Measurements from ENCODE around the gene COX10.

Gene COX10

GRCh38 chr17:14091367-14091766 is 22.1 kb downstream of the COX10 start:
- TF ChIP-seq CTCF (IDR thresholded peaks at IDR 0.05): no peak

GRCh38 chr17:14092808-14093207 is 23.5 kb downstream of the COX10 start:
- TF ChIP-seq CTCF (IDR thresholded peaks at IDR 0.05): no peak
- Mint-ChIP-seq H3K4me3 (no peak overlapping the region), H3K27ac (no peak overlapping the region), H3K9me3 (no peaks in the 10 kb centered on the region), H3K36me3 (ENCODE audit: low read depth) (no peaks in the 10 kb centered on the region), H3K27me3 (ENCODE audit: low read depth, poor library complexity) (peaks cover 3% of the 10 kb centered on the region), H3K4me1 (peaks cover 9% of the 10 kb centered on the region)
- no peak for DNase-seq

More at GRCh38 chr17:14091367-14091766, 22.1 kb downstream of the COX10 start:
- Mint-ChIP-seq H3K27ac (no peak overlapping the region), H3K4me3 (no peak overlapping the region), H3K27me3 (ENCODE audit: low read depth, poor library complexity) (peaks cover 3% of the 10 kb centered on the region), H3K4me1 (peaks cover 9% of the 10 kb centered on the region), H3K36me3 (ENCODE audit: low read depth) (no peaks in the 10 kb centered on the region), H3K9me3 (no peaks in the 10 kb centered on the region)
- DNase-seq: no peak

GRCh38 chr17:14094676-14095601 is 25.6 kb downstream of the COX10 start:
- TF ChIP-seq CTCF (IDR thresholded peaks at IDR 0.05): no peak
- peaks cover 3% of the 10 kb centered on the region for H3K27me3 Mint-ChIP-seq (ENCODE audit: low read depth, poor library complexity)
- no peak overlapping the region for H3K4me3 Mint-ChIP-seq
- H3K36me3 Mint-ChIP-seq (ENCODE audit: low read depth): no peaks in the 10 kb centered on the region
- peak overlapping the region; percentile 32 for H3K27ac Mint-ChIP-seq
- H3K4me1 Mint-ChIP-seq: peaks cover 9% of the 10 kb centered on the region
- no peak for DNase-seq
- H3K9me3 Mint-ChIP-seq: no peaks in the 10 kb centered on the region

GRCh38 chr17:14095631-14096030 is 26.3 kb downstream of the COX10 start:
- Mint-ChIP-seq H3K4me3 (no peak overlapping the region), H3K27ac (no peak overlapping the region), H3K9me3 (no peaks in the 10 kb centered on the region), H3K4me1 (peaks cover 9% of the 10 kb centered on the region), H3K36me3 (ENCODE audit: low read depth) (no peaks in the 10 kb centered on the region), H3K27me3 (ENCODE audit: low read depth, poor library complexity) (peaks cover 3% of the 10 kb centered on the region)
- no peak for DNase-seq
- TF ChIP-seq CTCF (IDR thresholded peaks at IDR 0.05): no peak

GRCh38 chr17:14098246-14098645 is 28.9 kb downstream of the COX10 start:
- TF ChIP-seq CTCF (IDR thresholded peaks at IDR 0.05): no peak
- DNase-seq: no peak
- Mint-ChIP-seq H3K36me3 (ENCODE audit: low read depth) (peaks cover 5% of the 10 kb centered on the region), H3K4me3 (no peak overlapping the region), H3K9me3 (no peaks in the 10 kb centered on the region), H3K4me1 (peaks cover 9% of the 10 kb centered on the region), H3K27ac (no peak overlapping the region), H3K27me3 (ENCODE audit: low read depth, poor library complexity) (peaks cover 3% of the 10 kb centered on the region)

GRCh38 chr17:14101976-14102375 is 32.7 kb downstream of the COX10 start:
- H3K4me3 Mint-ChIP-seq: no peak overlapping the region

More at GRCh38 chr17:14101976-14102375, 32.7 kb downstream of the COX10 start:
- H3K36me3 Mint-ChIP-seq (ENCODE audit: low read depth): peaks cover 5% of the 10 kb centered on the region
- no peak overlapping the region for H3K27ac Mint-ChIP-seq
- H3K9me3 Mint-ChIP-seq: no peaks in the 10 kb centered on the region
- H3K27me3 Mint-ChIP-seq (ENCODE audit: low read depth, poor library complexity): no peaks in the 10 kb centered on the region
- no peak for TF ChIP-seq CTCF (IDR thresholded peaks at IDR 0.05)
- peaks cover 7% of the 10 kb centered on the region for H3K4me1 Mint-ChIP-seq
- DNase-seq: no peak

Data from nephron progenitor cell (in vitro differentiated cells).